NOMO-1 treated with DMSO at 0.1 percent for 48 hours (cell line): ENCODE data around the gene HNF1A.
"Not testable (repeated sequence)": the region's sequence is repeated elsewhere in the genome, so short reads cannot be mapped to it uniquely, and the experiment has no call there.

ENCODE experiments used
- DNase-seq: peaks from one replicate; lab custom pipeline; 2025; ENCODE audit not compliant: unreplicated experiment; lab: John Stamatoyannopoulos, UW

Gene HNF1A, protein sequence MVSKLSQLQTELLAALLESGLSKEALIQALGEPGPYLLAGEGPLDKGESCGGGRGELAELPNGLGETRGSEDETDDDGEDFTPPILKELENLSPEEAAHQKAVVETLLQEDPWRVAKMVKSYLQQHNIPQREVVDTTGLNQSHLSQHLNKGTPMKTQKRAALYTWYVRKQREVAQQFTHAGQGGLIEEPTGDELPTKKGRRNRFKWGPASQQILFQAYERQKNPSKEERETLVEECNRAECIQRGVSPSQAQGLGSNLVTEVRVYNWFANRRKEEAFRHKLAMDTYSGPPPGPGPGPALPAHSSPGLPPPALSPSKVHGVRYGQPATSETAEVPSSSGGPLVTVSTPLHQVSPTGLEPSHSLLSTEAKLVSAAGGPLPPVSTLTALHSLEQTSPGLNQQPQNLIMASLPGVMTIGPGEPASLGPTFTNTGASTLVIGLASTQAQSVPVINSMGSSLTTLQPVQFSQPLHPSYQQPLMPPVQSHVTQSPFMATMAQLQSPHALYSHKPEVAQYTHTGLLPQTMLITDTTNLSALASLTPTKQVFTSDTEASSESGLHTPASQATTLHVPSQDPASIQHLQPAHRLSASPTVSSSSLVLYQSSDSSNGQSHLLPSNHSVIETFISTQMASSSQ

GRCh38 chr12:120978296-120979219 lies at the start of gene HNF1A:
HNF1A (plus strand) TSS chr12:120978543; CDS start chr12:120978769, 226 bp downstream.
- DNase-seq, result no peak

GRCh38 chr12:120928864-120929652 lies 49.3 kb upstream of the HNF1A start:
- DNase-seq, result no peak

- DNase-seq, result no peak
Measured at GRCh38 chr12:120930032-120930431, 48.3 kb upstream of the HNF1A start.

GRCh38 chr12:120932058-120932457 lies 46.3 kb upstream of the HNF1A start:
- no peak for DNase-seq

DNA sequence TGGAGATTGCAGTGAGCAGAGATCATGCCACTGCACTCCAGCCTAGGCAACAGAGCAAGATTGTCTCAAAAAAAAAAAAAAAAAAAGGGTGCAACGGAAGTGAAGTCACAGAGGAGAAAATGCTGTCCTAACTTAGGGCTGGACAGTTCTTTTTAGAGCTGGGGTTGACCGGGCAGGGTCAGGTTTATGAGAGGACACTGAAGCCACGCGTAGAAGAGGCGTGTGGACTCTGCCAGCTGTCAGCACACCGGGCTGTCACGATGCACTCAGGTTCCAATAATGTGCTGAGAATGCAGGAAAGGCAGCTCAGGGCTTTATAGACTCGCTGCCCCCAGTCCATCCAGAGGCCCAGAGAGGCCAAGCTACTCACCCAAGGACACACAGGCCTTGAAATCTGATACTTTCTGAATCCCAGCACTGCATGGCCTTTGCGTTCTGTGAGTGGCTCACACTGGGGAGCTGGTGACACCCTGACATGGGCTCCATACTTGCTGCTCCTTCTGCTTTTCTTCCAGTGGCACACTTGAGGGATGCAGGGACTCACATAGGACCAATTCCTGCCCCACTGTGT lies 45.3 kb upstream of the HNF1A start:
- DNase-seq, result no peak

DNA sequence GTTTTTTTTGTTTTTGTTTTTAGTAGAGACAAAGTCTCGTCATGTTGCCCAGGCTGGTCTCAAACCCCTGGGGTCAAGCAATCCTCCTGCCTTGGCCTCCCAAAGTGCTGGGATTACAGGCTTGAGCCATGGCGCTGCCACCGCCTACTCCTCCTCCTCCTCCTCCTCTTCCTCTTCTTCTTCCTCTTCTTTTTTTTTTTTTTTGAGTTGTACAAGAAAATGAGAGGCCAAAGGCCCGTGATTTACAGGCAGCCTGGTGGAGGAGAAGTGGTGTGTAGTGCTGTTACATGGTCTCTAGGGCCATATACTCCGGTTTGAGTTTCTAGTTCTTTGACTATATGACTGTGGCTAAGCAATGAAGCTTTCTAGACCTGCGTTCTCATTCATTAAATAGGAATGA lies 44.6 kb upstream of the HNF1A start:
- no peak for DNase-seq

- DNase-seq, result peak; percentile 64
Measured at GRCh38 chr12:120936197-120936596, 42.1 kb upstream of the HNF1A start.

- DNase-seq, result no peak
Measured at GRCh38 chr12:120938496-120938895, 39.8 kb upstream of the HNF1A start.

DNA sequence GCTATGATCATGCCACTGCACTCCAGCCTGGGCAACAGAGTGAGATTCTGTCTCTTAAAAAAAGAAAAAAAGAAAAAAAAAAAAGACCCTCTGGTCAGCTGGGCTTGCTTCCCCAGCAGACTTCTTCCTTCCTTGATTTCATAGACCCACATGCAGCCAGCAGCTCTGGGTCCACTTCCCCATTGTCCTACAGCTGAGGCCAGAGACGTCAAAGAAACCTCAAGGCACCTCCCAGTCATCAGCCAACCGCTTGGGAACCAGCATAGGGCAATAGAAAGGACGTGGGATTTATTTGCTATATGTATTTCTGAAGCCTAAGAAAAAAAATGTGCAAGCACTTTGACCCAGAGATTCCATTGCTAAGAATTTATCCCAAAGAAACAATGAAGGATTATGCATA lies 38.8 kb upstream of the HNF1A start:
- DNase-seq, result peak; percentile 88

GRCh38 chr12:120940006-120940405 lies 38.3 kb upstream of the HNF1A start:
- peak; percentile 27 for DNase-seq

DNA sequence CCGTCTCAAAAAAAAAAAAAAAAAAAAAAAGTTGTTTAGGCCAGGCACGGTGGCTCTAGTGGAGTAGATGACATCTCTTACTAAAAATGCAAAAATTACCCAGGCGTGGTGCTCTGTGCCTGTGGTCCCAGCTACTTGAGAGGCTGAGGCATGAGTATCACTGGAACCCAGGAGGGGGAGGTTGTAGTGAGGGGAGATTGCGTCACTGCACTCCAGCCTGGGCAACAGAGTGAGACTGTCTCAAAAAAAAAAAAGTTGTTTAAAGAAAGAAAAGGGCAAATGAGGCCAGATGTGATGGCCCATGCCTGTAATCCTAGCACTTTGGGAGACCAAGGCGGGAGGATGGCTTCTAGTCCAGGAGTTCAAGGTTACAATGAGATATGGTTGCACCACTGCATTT lies 37.5 kb upstream of the HNF1A start:
- peak; percentile 20 for DNase-seq

DNA sequence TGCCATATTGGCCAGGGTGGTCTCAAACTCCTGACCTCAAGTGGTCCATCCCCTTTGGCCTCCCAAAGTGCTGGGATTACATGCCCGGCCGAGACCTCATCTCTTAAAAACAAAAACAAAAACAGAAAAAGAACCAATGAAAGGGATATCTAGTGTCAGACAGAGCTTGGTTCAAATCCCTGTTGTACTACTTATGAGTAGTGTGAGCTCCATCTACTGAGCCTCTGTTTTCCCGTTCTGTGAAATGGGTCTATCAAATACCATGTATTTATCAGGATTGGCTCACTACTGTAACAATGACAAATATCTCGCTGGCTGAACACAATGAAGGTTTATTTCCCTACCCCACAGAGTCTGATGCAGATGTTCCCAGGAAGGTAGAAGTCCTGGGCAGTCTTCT lies 36.9 kb upstream of the HNF1A start:
- no peak for DNase-seq

DNA sequence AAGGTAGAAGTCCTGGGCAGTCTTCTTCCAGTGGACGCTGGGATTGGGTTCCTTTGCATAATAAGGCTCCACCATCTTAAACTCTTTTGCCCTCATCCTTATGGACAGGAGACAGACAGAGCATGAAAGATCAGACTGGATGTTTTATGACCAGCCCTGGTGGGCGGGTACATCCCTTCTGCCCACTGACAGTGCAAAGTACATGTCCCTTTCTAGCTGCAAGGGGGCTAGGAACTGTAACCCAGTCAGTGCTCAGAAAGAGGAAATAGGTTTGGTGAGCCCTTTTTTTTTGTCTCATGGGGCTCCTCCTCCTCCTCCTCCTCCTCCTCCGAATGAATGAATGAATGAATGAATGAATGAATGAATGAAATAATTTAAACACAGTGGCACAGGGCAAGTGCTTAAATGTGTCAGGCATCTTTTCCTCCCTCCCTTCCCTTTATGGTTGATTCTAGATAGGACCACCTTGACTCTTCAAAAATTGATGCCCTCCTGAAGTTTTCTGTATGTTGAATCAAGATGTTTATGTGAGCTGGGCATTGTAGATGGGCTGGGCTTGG lies 36.4 kb upstream of the HNF1A start:
- DNase-seq, result peak; percentile 44

DNA sequence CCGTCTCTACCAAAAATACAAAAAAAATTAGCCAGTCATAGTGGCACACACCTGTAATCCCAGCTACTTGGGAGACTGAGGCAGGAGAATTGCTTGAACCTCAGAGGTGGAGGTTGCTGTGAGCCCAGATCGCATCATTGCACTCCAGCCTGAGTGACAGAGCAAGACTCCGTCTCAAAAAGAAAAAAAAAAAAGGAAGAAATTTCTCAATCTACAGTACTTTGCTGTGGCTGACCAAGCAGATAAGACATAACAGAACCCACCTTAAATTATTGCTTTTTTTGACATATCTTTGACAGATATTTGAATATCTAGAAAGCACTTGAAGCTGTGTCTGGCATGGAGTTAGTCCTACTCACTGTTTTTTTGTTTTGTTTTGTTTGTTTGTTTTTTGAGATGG lies 34.9 kb upstream of the HNF1A start:
- no peak for DNase-seq

DNA sequence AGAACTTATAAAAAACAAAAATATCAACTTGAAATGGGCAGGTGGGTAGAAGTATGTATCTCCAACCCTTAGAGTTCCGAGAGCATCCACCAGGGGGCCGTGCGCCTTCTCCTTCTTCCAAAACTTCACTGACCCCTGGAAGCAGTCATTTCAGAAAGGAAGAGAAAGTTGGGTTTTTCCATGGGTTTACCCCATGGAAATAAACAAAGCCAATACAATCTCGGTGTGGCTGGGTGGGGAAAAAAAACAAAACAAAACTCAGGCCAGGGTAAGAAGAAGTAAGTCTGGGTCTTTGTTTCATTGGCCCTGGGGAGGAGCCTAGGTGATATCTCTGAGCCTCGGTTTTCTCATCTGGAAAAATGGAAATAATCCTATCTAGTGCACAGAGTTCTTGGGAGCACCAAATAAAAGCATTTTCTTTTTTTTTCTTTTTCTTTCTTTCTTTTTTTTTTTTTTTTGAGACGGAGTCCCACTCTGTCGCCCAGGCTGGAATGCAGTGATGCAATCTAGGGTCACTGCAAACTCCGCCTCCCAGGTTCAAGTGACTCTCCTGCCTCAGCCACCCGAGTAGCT lies 33.6 kb upstream of the HNF1A start:
- DNase-seq, result peak; percentile 49

GRCh38 chr12:120945516-120945915 lies 32.8 kb upstream of the HNF1A start:
- not testable (repeated sequence) for DNase-seq

DNA sequence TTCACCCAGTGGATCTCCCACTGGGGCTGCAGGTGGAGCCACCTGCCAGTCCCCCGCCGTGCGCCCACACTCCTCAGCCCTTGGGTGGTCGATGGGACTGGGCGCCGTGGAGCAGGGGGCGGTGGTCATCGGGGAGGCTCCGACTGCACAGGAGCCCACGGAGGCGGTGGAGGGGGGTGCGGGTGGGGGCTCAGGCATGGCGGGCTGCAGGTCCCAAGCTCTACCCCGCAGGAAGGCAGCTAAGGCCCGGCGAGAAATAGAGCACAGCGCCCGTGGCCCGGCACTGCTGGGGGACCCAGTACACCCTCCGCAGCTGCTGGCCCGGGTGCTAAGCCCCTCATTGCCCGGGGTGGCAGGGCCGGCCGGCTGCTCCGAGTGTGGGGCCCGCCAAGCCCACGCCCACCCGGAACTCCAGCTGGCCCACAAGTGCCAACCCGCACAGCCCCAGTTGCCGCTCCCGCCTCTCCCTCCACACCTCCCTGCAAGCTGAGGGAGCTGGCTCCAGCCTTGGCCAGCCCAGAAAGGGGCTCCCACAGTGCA lies 28.0 kb upstream of the HNF1A start:
- DNase-seq, result not testable (repeated sequence)

GRCh38 chr12:120950807-120951206 lies 27.5 kb upstream of the HNF1A start:
- no peak for DNase-seq

GRCh38 chr12:120955232-120955631 lies 23.1 kb upstream of the HNF1A start:
- no peak for DNase-seq
